Stimulated activated CD4-positive, alpha-beta T cell treated with anti-CD3 and anti-CD28 coated beads, Interleukin-4, amount 100 ng/mL, for 4 hours (primary cell): Measurements from ENCODE around the gene GEMIN2.
"Not testable (repeated sequence)": the region's sequence is repeated elsewhere in the genome, so short reads cannot be mapped to it uniquely, and the experiment has no call there.

Experiments
- DNase-seq, 2 experiments: peaks; one replicate each; pipeline ENCODE4 v3.0.0-alpha.2; 2020

GEMIN2 gene

GRCh38 chr14:39114073-39114838 lies at the start of gene GEMIN2:
TSS of gene GEMIN2 (plus strand) at chr14:39114323. CDS start at chr14:39114339, 16 bp downstream.
- peak; percentile 89 to 94 for DNase-seq

GRCh38 chr14:39069169-39069805 lies 44.8 kb upstream of the GEMIN2 start:
- DNase-seq, result not testable (repeated sequence)

GRCh38 chr14:39069923-39070322 lies 44.2 kb upstream of the GEMIN2 start:
- no peak for DNase-seq

- no peak for DNase-seq
Observed at GRCh38 chr14:39071096-39071495, 43.0 kb upstream of the GEMIN2 start.

GRCh38 chr14:39080886-39081285 lies 33.2 kb upstream of the GEMIN2 start:
- DNase-seq, result no peak

GRCh38 chr14:39083127-39083526 lies 31.0 kb upstream of the GEMIN2 start:
- DNase-seq, result no peak

GRCh38 chr14:39085933-39086332 lies 28.2 kb upstream of the GEMIN2 start:
- no peak for DNase-seq

GRCh38 chr14:39087493-39087892 lies 26.6 kb upstream of the GEMIN2 start:
- no peak for DNase-seq

- no peak for DNase-seq
Observed at GRCh38 chr14:39090548-39091111, 23.5 kb upstream of the GEMIN2 start.

- DNase-seq, result no peak
Observed at GRCh38 chr14:39091716-39092115, 22.4 kb upstream of the GEMIN2 start.

GRCh38 chr14:39094515-39094914 lies 19.6 kb upstream of the GEMIN2 start:
- DNase-seq, result no peak

- DNase-seq, result peak in 1 of 2 experiments; percentile 26
Observed at GRCh38 chr14:39097159-39097558, 17.0 kb upstream of the GEMIN2 start.

- DNase-seq, result not testable (repeated sequence)
Observed at GRCh38 chr14:39099215-39099614, 14.9 kb upstream of the GEMIN2 start.

- DNase-seq, result no peak
Observed at GRCh38 chr14:39099748-39100147, 14.4 kb upstream of the GEMIN2 start.

- DNase-seq, result no peak
Observed at GRCh38 chr14:39102265-39102968, 11.7 kb upstream of the GEMIN2 start.

- peak; percentile 74 to 81 for DNase-seq
Observed at GRCh38 chr14:39102969-39103957, 10.9 kb upstream of the GEMIN2 start, which contains the start of gene SEC23A. TSS of gene SEC23A (minus strand) at chr14:39103235. CDS start at chr14:39096118, 7,117 bp downstream.

GRCh38 chr14:39104078-39104801 lies 9.9 kb upstream of the GEMIN2 start:
- DNase-seq, result not testable (repeated sequence)

- no peak for DNase-seq
Observed at GRCh38 chr14:39107591-39107996, 6.5 kb upstream of the GEMIN2 start.

GRCh38 chr14:39108791-39109190 lies 5.3 kb upstream of the GEMIN2 start:
- DNase-seq, result no peak

GRCh38 chr14:39109893-39110715 lies 4.0 kb upstream of the GEMIN2 start:
- DNase-seq, result no peak
